ENCODE data around the gene MBP. TPM values are rescaled to one million over a fixed set of nuclear protein-coding genes. Genes with fewer than 3 reads are reported as not detected.

Gene MBP
- total and polyA plus RNA-seq, 2 of the 4 experiments (the other 2 are of a cell fraction) = 0.72 to 0.90 TPM

GRCh38 chr18:76977108-76977621, 155.4 kb downstream of the MBP start:
- Histone ChIP-seq H2BK20ac (ENCODE audit: low read depth, low read length) (no peak overlapping the region), H2AFZ (replicated peaks; ENCODE audit: low read length, poor library complexity) (no peak overlapping the region), H3K9ac (ENCODE audit: low read depth, low read length) (no peak overlapping the region), H4K8ac (ENCODE audit: low read depth in 2 of 2, low read length in 2 of 2) (no peak overlapping the region), H3K36me3 (ENCODE audit: control insufficient read depth, insufficient read depth, low read length) (no peaks in the 10 kb centered on the region; the same call in 1 of the 2 replicates), H3K56ac (ENCODE audit: extremely low read depth, insufficient read depth, low read length) (no peak overlapping the region), H3K79me1 (ENCODE audit: low read depth in 1 of 2, low read length in 2 of 2) (no peaks in the 10 kb centered on the region), H3K9me1 (ENCODE audit: insufficient read depth, low read length) (no peaks in the 10 kb centered on the region; the same call in 1 of the 2 replicates), H3K27ac (ENCODE audit: insufficient read depth, low read length) (no peak overlapping the region), H2BK5ac (ENCODE audit: low read depth, low read length, poor library complexity, severe bottlenecking) (no peak overlapping the region), H4K20me1 (ENCODE audit: insufficient read depth, low read length) (no peaks in the 10 kb centered on the region), H3K9me3 (ENCODE audit: control insufficient read depth, insufficient read depth, low read length) (no peaks in the 10 kb centered on the region), H3K23ac (ENCODE audit: low read depth, low read length) (no peak overlapping the region), H3K4me3 (ENCODE audit: insufficient read depth, low read depth, low read length) (no peak overlapping the region), H3K4ac (ENCODE audit: low read depth, low read length) (no peak overlapping the region), H3K18ac (ENCODE audit: low read depth, low read length) (no peak overlapping the region), H2BK120ac (ENCODE audit: low read depth, low read length) (no peak overlapping the region), H2BK15ac (ENCODE audit: low read depth, low read length) (no peak overlapping the region), H2AK5ac (ENCODE audit: low read depth, low read length) (no peak overlapping the region), H3K14ac (replicated peaks; ENCODE audit: low read depth, low read length) (no peak overlapping the region), H4K5ac (ENCODE audit: low read depth, low read length) (no peak overlapping the region), H3K4me1 (ENCODE audit: control insufficient read depth, insufficient read depth, low read length) (no peaks in the 10 kb centered on the region; the same call in 1 of the 2 replicates), H4K91ac (ENCODE audit: insufficient read depth, low read depth, low read length) (no peak overlapping the region), H3K4me2 (ENCODE audit: low read depth, low read length) (no peak overlapping the region), H2AK9ac (replicated peaks; ENCODE audit: low read depth, low read length, poor library complexity) (no peak overlapping the region), H3K27me3 (ENCODE audit: control insufficient read depth, insufficient read depth, low read length) (no peaks in the 10 kb centered on the region)
- no peak for ATAC-seq (ENCODE audit: low read depth)
- CTCF ChIA-PET = no interaction called here
- WGBS, 2 experiments (ENCODE audit: extremely low coverage in 2 of 2, insufficient read length in 1 of 2) = 65% methylated on average over 2 of the region's 14 CpGs; no CpG with 5 or more reads in 1 of the 2 experiments
- no TSS peak for BruUV-seq (replicated peaks)
- intact Hi-C loops (cut with micrococcal nuclease) = no loop called here
- no peak for DNase-seq
- in situ Hi-C loops (cut with MboI; ENCODE audit: low sequenced_read_pairs) = no loop called here
- POLR2A ChIA-PET (ENCODE audit: unreplicated experiment) = no interaction called here
- TF ChIP-seq SMC3 (IDR thresholded peaks at IDR 0.05; ENCODE audit: low read depth, low read length) (no peak), CHD1 (IDR thresholded peaks at IDR 0.05; ENCODE audit: low read depth, low read length) (no peak), CEBPB (IDR thresholded peaks at IDR 0.05; ENCODE audit: low read depth, low read length) (no peak), MAZ (IDR thresholded peaks at IDR 0.05; ENCODE audit: borderline replicate concordance, low read depth, low read length) (no peak), MAFK (IDR thresholded peaks at IDR 0.05; ENCODE audit: low read depth, low read length) (no peak), ELK1 (IDR thresholded peaks at IDR 0.05; ENCODE audit: borderline replicate concordance, low read depth, low read length) (no peak), MXI1 (IDR thresholded peaks at IDR 0.05; ENCODE audit: borderline replicate concordance, low read depth, low read length) (no peak), USF2 (IDR thresholded peaks at IDR 0.05; ENCODE audit: low read depth, low read length) (no peak), RFX5 (IDR thresholded peaks at IDR 0.05; ENCODE audit: low read depth, low read length) (no peak), NFE2L2 (IDR thresholded peaks at IDR 0.05; ENCODE audit: low read depth, low read length) (no peak), FOS (IDR thresholded peaks at IDR 0.05; ENCODE audit: low read depth, low read length) (no peak), POLR2A (IDR thresholded peaks at IDR 0.05; ENCODE audit: low read depth, low read length) (no peak)
- dilution Hi-C loops (cut with HindIII; ENCODE audit: low sequenced_read_pairs, unreplicated experiment) = no loop called here

Measured in IMR-90 (cell line).